DMS 273 (cell line): ENCODE measurements around the gene LAMB1.
"Not testable (repeated sequence)": the region's sequence is repeated elsewhere in the genome, so short reads cannot be mapped to it uniquely, and the experiment has no call there.

Experiments used
- DNase-seq: peaks from one replicate; lab custom pipeline; 2025; ENCODE audit not compliant: unreplicated experiment; lab: John Stamatoyannopoulos, UW

Gene LAMB1

DNA sequence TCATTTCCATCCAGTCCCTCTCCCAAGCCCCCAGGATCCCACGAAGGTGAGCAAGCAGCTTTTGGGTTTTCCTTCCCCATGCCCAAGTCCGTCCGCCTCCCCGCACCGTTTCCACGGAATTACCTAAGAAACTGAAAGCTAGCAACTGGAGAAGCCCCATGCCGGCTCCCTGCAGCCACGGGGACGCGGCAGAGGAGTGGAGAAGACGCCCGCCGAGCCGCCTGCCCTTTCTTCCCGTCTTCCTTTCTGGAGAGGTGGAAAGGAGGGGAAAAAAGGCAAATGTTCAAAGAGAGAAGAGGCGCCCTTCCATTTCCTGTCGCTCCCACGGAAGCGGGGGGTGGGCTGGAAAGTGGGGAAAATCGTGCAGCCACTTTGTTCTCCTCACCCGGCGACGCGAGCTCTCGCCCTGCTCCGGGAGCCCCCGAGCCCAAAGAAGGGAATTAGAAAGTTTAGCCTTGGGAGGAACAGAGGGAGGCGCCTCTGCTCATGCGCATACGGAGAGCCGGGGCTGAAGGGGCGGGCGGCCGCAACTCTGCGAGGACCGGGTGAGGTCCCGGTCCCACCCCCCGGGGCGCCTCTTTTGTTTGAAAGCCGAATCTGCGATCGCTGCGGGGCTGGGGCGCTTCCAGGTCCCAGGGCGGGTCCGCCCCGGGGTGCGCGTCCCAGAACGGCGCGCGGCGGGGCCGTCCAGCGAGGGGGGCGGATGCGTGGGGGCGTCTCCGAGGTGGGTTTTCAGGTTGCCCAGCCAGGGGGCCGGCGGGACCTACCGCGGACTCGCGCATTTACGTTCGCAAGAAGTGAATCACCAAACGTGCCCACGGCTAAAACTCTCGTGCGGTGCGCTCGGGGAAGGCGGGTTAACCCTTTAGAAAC lies at the start of gene LAMB1:
LAMB1 (minus strand) TSS at position 436 of the 873 bp plus-strand sequence; CDS start at position 160, 276 bp downstream.
- peak; percentile 95 for DNase-seq

DNA sequence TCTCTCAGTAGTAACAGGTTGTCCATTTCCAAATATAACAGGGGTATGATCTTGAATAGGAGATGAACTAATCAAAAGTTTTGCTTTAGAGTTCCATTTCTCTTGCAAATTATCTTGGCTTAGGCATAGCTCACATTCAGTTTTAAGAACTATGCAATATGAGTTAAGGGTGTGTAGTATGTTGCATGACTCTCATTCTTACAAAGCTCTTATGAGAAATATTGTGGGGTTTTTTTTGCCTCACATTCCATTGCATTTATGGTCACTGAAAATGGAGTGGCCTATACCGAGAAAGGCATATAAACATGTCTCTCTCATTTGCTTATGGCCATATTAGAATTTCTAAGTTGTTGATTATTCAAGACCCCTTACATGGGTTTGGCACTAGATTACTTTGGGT lies 48.5 kb upstream of the LAMB1 start:
- DNase-seq: no peak

DNA sequence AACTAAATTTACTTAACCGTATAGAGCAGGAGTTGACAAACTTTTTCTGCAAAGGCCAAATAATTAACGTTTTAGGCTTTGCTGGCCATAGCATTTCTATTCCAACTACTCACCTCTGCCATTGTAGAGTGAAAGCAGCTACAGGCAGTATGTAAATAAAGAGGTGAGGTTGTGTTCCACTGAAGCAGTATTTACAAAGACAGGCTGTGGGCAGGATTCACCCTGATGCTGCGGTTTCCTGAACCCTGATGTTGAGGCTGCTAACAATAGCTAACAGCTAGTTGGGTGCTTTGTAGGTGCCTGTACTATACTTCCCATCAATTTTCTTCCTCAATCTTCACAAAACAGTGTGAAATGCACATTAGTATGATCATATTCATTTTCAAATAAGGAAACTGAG lies 47.0 kb upstream of the LAMB1 start:
- no peak for DNase-seq

DNA sequence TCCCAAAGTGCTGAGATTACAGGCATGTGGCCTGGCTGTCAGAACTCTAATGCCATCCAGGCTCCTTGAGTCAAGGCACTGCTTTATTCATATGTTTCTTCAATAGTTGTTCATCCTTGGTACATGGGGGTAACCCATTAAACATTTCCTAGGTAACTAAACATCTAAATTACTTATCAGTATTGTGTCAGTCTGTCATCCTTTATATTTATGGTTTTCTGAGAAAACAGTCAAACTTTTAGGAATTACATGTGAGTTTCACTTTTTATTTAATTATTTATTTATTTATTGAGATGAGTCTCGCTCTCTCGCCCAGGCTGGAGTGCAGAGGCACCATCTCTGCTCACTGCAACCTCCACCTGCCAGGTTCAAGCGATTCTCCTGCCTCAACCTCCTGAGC lies 45.5 kb upstream of the LAMB1 start:
- no peak for DNase-seq

DNA sequence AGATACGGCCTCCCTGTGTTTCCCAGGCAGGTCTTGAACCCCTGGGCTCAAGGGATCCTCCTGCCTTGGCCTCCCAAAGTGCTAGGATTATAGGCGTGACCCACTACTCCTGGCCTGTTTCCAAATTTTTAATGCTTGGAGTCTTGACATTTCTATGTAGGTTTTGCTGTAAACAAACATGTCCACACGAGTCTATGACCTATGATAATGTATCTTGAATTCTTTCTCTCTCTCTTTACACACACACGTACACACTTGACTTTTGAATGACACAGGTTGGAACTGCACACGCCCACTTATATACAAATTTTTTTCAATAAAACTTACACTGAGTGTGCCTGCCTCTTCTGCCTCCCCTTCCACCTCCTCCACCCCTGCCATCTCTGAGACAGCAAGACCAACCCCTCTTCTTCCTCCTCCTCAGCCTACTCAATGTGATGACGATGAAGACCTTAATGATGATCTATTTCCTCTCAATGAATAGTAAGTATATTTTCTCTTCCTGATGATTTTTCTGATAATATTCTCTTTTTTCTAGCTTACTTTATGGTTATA lies 44.1 kb upstream of the LAMB1 start:
- peak; percentile 27 for DNase-seq

DNA sequence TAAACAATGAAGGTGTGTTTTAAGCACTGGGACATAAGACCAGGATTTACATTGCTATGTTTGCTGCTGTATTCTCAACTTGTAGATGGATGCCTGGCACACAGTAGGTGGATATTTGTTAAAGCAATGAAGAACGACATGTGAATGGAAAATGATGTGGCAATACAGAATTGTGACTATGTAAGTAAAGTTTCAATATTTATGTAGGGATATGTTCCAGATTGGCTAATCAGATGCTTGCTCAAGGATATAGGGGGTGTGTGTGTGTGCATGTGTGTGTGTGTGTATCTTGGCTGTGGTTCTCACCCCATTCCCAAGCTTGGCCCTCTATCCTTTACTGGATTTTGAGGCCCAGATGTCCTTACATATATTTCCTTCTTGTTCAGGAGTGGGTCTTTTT lies 42.7 kb upstream of the LAMB1 start:
- no peak for DNase-seq

DNA sequence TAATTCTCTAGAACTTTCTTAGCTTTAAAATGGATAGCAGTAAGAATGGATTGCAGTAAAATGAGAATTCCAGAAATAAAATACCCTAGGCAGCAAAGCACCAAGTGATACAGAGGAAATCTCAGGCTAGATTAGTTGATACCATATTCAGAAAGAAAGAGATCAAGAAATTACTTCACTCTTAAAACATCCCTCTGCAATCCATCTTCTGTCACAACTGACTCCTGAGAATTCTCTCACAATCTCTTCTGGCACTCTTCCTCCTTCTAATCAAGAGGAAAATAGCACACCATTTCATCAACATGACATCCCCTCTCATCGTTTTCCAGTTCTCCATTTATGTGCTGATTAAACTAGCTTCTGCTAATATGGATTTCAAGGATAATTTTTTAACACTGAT lies 42.2 kb upstream of the LAMB1 start:
- no peak for DNase-seq

DNA sequence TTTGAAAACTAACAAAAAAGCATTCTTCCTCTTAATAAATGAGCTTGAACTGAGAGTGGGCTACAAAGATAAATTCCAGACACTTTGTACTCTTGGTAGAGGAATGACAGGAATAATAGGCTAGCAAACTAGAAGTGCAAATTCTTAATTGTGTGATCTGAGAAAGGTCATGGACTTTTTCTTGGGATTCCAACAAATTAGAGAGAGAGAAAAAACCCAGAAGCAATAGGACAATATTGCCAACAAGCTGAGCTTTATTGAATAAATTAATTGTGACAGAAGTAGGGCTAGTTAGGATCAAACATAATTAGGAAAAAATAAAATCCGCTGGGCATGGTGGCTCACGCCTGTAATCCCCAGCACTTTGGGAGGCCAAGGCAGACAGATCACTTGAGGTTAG lies 41.4 kb upstream of the LAMB1 start:
- DNase-seq: no peak

DNA sequence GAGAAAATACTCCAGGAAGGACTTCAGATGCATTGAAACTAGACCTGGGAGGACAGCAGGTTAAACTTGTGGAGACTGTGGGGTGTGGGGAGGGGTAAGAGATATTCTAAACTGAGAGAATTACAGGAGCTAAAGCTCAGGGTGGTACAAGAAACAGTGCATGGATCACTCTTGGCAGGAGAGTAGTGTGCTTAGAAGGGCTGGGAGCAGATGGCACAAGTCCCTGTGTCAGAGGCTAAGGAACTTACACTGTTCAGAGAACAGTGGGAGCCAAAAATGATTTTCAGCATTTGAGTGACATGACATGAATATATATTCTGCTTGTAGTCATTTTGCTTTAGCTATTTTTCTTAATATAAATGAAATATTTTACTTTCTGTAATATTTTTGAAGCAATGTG lies 36.0 kb upstream of the LAMB1 start:
- DNase-seq: peak; percentile 83

DNA sequence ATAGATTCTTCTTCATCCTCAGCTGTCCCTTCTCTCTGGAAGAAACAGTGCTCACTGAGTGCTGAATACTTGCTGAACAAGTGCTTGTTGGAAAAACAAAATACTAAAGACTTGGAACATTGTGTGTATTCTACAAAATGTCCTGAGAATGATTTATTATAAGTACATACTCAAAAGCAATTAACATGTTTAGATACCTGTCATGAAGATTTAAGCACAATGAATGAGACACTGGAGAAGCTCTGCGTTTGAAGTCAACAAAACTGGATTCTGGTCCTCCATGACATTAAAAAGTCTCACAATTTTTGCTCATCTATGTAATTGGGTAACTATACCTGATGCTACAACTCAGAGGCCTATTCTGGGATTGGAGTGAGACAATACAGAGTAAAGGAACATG lies 34.8 kb upstream of the LAMB1 start:
- no peak for DNase-seq

DNA sequence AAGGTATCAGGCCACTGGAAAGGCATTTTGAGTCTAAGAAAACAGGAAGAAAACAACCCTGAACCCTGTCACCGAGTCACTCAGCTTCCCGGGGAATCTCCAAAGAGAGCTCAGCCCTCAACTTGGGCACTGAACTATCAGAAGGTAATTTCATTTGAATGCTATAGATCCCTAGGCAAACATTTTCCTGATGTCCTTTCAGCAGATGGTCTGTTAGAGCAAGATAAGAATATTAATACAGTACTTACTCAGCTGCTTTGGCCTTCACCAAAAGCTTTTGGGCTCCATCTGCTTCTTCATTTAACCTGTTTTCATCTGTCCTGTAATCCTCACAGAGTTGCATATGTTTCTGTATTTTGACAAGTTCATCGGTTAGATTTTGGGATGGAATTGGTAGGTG lies 34.2 kb upstream of the LAMB1 start:
- DNase-seq: peak; percentile 87

DNA sequence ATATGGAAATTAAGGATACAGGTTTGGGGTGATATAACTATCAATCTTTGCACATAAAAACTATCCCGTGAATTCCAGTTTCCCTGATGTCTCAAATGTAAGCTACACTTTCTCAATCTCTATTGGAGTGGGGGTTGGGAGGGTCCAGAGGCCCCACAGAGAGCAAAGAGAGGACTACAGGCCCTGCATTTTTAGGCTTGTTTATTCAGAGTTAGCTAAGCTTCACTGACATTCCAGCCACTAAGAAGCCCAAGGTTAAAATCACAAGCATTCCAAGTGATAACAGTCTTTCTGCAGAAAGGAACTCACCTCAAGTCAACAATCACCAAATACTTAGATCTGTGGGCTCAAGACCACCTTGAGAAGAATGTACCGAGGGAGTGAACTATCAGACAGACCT lies 31.6 kb upstream of the LAMB1 start:
- no peak for DNase-seq

DNA sequence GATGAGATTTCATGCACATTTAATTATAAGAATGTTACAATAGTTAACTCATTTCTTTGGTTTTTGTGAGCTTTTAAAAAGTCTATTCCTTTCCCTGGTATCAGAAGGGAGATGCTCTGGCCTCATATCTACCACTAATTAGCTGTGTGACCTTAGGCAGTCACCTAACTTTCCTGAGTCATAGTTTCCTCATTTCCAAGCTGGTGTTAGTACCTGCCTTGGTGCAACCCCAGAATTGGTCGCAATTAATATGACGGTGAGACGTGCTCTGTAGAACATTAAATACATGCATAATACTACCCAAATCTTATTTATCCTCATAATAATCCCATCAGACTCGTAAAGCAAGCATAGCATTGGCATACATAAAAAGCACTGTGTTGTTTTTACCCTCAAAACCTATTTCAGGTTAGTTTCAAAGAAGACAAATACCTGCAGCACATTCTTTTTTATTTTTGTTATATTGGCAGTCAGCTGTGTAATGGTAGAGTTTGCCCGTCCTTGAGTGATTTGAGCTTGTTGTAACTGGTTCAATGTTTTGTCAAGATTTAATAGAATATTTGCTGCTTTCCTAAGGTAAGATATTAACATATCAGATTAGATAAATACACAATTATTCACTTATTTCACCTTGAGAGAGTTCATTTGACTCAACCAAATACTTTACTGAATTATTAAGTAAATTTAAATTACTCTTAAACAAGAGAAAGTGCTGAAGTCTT lies 31.0 kb upstream of the LAMB1 start:
- no peak for DNase-seq

DNA sequence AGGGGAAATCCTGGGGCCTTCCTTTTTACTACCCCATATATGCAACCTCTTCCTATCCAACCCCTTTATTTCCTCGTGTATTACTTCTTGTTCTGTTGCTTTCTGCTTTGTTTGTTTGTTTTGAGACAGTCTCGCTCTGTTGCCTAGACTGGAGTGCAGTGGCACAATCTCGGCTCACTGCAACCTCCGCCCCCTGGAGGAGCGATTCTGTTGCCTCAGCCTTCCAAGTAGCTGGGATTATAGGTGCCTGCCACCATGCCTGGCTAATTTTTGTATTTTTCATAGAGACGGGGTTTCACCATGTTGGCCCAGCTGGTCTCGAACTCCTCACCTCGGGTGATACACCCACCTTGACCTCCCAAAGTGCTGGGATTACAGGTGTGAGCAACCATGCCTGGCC lies 30.3 kb upstream of the LAMB1 start:
- not testable (repeated sequence) for DNase-seq

DNA sequence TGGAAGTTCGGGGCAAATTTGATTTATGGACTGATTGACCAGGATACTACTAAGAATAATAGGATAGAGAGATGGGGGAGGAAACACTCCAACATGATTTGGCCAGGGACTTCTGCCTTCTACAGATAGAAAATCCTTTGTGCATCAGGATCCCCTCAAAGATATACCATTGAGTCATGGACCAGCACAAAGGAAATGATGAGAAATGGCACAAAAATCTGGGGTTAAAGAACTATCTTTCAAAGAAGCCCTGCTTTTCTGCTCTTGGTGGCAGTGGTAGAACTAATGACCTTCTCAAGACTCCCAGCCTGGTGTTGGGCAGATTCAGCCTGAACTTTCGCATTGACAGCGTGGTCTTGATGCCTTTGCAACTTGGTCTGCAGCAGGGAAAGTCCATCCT lies 27.6 kb upstream of the LAMB1 start:
- DNase-seq: no peak

DNA sequence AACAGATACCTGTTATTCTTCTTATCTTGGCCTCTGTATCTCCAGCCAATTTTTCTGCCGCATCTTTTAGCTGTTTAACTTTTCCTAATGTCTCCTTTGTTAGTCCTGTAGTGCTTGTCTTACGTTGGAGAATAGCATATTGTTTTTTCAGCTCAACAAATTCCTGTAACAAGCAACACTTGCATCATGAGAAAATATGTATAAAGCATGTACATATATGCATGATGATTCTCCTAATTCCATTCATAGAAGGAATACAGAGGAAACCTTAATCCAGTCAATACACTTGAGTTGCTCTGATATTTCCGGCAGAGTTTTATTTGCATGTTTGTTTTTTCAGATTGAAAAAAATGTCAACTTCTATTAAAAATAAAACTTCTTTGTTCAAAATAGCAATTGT lies 26.1 kb upstream of the LAMB1 start:
- no peak for DNase-seq

DNA sequence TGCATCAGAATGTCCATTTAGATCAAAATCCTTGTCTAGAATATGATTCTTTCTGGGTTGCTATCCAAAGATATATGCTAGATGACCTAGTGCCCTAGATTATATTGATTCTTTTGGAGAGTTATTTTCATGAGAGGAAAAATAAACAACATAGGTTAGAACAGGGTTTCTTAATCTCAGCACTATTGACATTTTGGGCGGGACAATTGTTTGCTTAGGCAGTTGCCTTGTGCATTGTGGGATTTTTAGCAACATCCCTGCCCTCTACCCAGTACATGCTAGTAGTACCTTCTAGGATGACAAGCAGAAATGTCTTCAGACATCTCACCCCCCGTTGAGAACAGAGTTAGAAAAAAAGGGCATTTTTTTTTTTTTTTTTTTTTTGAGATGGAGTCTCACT lies 25.1 kb upstream of the LAMB1 start:
- no peak for DNase-seq

DNA sequence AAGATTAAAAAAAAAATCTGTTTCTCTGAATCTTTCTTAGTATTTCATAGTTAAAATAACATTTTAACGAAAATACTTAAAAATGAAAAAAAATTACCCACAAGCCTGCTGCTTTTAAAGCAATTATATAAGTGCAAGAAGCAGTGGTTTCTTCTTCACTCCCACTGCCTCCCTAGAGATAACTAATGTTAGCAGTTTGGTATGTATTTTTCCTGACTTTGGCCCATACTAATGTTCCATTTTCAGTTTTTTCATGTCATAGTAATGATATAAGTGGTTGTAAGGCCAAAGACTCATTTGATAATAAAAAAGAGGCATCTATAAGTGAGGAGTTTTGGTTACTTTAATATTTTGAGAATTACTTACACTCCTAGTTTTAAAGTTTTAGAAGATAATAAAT lies 24.3 kb upstream of the LAMB1 start:
- DNase-seq: no peak

DNA sequence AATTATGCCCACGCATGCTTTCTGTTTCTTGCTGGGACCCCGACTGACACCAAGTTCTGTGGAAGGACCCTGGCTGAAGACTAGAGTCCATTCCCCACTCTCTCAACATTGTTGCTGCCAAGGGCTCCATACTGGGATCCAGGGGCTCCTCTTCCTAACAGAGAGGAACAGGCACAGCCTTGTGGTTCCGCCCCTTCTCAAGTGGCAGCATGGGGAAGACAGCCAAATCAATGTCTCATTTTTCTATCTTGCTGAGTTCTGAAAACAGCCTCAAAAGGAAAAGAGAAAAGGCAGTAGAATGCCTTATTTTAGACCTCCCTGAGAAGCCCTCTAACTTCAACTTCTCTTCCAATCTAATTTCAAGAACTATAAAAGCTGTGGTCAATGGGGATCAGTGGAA lies 23.7 kb upstream of the LAMB1 start:
- peak; percentile 55 for DNase-seq

DNA sequence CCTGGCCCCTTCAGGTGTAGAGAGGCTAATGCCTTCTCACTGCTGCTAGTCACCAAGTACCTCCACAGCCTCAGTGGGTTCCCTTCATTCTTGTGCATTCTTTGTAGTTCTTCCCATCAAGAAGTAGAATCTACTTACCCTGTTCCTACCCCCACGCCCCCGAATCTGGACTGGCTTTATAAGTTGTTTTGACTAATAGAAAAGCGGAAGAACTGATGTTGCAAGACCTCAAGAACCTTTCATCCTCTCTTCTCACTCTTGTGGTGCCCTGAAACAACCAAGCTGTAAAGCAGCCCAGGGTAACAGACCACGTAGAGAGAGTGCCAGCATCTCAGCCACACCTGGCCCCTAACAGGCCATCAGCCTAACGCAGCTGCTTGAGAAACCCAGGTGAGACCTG lies 23.2 kb upstream of the LAMB1 start:
- no peak for DNase-seq

DNA sequence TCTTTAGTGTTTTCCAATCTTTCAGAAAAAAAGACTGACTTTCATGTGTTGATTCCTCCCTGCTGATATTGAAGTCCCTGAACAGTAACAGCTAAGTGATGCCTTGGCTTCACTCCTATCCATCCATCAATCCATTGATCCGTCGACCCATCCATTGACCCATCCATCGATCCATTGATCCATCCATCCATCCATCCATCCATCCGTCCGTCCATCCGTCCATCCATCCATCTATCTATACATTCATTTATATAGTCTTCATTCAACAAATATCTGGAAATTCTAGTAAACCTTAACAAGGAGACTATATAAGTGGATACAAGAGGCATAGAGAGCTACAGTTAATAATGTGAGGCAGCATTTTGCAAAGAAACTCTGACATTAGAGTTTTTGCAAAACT lies 21.6 kb upstream of the LAMB1 start:
- DNase-seq: no peak

DNA sequence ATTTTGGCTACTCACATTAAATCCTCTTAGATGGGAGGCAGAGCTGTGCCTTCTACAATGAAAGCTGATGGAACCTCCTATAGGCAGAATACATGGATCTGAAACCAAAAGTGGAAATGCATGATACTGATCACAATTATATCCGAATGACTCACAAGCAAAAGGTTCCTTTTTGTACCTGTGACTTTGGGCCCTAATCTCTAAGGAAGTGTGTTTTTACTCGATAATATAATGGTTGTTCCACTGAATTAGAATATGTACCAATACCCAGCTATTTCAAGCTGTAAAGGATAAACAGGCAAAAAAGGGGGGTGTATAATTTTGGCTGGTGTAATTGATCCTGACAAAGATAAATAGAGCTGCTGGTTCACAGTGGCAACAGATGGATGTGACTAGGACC lies 17.6 kb upstream of the LAMB1 start:
- peak; percentile 33 for DNase-seq
